ENCODE data around the gene ZNF672. TPM values are rescaled to one million over a fixed set of nuclear protein-coding genes. Genes with fewer than 3 reads are reported as not detected.

ZNF672 gene
- total RNA-seq, 1 donor from 2014 or later = 29.8 TPM

DNA sequence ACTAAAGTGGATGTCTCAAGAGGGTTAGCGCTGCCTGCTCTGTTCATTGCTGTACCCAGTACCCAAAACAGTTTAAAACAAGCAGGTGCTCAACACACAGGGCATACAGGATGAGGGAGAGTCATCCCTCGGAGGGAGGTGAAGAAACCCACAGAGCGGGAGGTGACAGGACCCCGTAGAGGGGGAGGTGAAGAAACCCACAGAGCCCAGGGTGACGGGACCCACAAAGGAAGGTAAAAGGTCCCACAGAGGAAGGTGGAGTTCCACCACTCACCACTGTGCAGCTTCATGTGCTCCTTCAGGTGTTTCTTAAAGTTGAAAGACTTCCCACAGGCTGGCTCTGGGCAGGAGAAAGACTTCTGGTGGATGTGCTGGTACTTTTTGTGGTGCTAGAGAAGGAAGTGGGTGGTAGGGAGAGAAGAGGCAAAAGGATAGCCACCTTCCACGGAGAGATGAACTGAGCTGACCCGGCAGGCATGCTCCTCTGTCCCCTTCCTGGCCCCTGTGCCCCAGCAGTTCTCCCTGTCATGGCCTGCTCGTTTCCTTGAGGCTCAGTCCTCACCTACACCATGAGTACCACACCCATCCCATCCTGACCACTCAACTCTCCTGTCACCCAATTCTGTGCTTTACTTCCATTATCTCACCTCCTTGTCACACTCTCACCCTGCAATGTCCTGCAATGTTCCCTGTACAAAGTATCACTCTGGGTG is 15.8 kb downstream of the ZNF672 start:
- DNase-seq (ENCODE audit: low spot score) = no peak
- Mint-ChIP-seq H3K4me3 (ENCODE audit: unreplicated experiment) (peak overlapping the region; percentile 27), H3K27me3 (ENCODE audit: unreplicated experiment) (peaks cover 7% of the 10 kb centered on the region), H3K9me3 (ENCODE audit: unreplicated experiment) (no peaks in the 10 kb centered on the region), H3K4me1 (ENCODE audit: unreplicated experiment) (peaks cover 3% of the 10 kb centered on the region), H3K27ac (ENCODE audit: unreplicated experiment) (no peak overlapping the region), H3K36me3 (ENCODE audit: low read depth, unreplicated experiment) (peaks cover 34% of the 10 kb centered on the region)
- TF ChIP-seq, protein P1, sequence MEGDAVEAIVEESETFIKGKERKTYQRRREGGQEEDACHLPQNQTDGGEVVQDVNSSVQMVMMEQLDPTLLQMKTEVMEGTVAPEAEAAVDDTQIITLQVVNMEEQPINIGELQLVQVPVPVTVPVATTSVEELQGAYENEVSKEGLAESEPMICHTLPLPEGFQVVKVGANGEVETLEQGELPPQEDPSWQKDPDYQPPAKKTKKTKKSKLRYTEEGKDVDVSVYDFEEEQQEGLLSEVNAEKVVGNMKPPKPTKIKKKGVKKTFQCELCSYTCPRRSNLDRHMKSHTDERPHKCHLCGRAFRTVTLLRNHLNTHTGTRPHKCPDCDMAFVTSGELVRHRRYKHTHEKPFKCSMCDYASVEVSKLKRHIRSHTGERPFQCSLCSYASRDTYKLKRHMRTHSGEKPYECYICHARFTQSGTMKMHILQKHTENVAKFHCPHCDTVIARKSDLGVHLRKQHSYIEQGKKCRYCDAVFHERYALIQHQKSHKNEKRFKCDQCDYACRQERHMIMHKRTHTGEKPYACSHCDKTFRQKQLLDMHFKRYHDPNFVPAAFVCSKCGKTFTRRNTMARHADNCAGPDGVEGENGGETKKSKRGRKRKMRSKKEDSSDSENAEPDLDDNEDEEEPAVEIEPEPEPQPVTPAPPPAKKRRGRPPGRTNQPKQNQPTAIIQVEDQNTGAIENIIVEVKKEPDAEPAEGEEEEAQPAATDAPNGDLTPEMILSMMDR (IDR thresholded peaks at IDR 0.05; ENCODE audit: unreplicated experiment) = no peak

DNA sequence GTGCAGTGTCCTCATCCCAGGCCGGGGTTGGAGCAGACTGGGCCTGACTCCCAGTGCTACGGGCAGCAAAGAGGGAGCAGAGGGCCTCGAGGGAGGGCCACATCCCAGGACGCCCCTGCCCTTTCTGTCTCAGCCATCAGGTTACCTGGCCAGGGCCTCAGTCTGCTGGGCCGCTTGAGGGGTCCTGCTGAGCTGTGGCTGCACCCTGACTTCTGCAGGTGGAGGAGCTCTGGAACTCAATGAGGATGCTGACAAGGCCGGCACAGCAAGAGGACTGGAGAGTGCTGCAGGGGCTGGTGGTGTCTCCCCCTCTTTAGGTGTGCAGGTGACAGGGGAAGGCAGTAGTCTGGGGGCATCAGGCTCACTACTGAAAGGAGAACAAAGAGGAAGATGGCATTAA is 17.6 kb downstream of the ZNF672 start:
- DNase-seq (ENCODE audit: low spot score) = no peak
- TF ChIP-seq, protein P1 (IDR thresholded peaks at IDR 0.05; ENCODE audit: unreplicated experiment) = no peak
- peaks cover 13% of the 10 kb centered on the region for H3K4me1 Mint-ChIP-seq (ENCODE audit: unreplicated experiment)
- no peak overlapping the region for H3K27ac Mint-ChIP-seq (ENCODE audit: unreplicated experiment)
- H3K4me3 Mint-ChIP-seq (ENCODE audit: unreplicated experiment) = no peak overlapping the region
- H3K27me3 Mint-ChIP-seq (ENCODE audit: unreplicated experiment) = peaks cover 12% of the 10 kb centered on the region
- H3K9me3 Mint-ChIP-seq (ENCODE audit: unreplicated experiment) = no peaks in the 10 kb centered on the region
- peaks cover 38% of the 10 kb centered on the region for H3K36me3 Mint-ChIP-seq (ENCODE audit: low read depth, unreplicated experiment)

DNA sequence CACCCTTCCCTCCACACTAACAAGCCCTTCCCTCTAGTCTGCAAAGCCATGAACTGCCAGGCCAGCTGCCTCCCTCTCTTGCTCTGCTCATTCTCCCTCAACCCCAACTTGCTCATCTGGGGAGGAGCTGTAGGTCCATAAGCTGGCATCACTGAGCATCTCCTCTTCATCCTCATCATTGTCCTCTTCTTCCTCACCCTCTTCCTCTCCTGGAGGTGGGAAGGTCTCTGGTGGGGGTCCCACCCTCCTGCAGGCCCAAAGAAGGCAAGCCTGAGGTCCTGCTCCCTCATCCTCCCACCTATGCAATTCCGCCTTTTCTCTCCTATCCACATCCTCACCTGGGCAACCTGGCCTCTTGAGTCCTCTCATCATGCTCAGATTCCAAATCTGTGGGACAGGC is 18.2 kb downstream of the ZNF672 start:
- peaks cover 12% of the 10 kb centered on the region for H3K27me3 Mint-ChIP-seq (ENCODE audit: unreplicated experiment)
- no peak overlapping the region for H3K4me3 Mint-ChIP-seq (ENCODE audit: unreplicated experiment)
- no peak overlapping the region for H3K27ac Mint-ChIP-seq (ENCODE audit: unreplicated experiment)
- no peak for DNase-seq (ENCODE audit: low spot score)
- H3K36me3 Mint-ChIP-seq (ENCODE audit: low read depth, unreplicated experiment) = peaks cover 39% of the 10 kb centered on the region
- H3K4me1 Mint-ChIP-seq (ENCODE audit: unreplicated experiment) = peaks cover 13% of the 10 kb centered on the region
- TF ChIP-seq, protein P1 (IDR thresholded peaks at IDR 0.05; ENCODE audit: unreplicated experiment) = no peak
- no peaks in the 10 kb centered on the region for H3K9me3 Mint-ChIP-seq (ENCODE audit: unreplicated experiment)

DNA sequence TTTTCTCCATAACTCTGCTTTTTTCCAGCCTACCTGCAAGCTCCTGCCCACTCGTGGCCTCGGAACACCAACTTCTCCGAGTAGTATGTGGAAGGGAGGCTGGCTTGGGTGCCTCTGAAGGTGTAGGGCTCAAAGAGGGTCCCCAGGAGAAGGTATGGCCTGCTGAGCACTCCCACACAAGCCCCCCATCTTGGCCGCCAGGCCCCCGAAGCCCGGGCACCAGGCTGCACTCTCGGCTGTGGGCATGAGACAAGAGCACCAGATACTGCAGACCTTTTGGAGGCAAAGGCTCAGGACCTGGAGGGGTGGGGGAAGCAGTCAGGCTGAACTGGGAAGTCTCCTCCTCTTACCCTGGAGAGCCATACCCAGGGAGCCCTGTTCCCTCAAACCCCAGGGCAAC is 19.2 kb downstream of the ZNF672 start:
- peaks cover 13% of the 10 kb centered on the region for H3K4me1 Mint-ChIP-seq (ENCODE audit: unreplicated experiment)
- H3K27ac Mint-ChIP-seq (ENCODE audit: unreplicated experiment) = no peak overlapping the region
- peak overlapping the region; percentile 92 for H3K4me3 Mint-ChIP-seq (ENCODE audit: unreplicated experiment)

DNA sequence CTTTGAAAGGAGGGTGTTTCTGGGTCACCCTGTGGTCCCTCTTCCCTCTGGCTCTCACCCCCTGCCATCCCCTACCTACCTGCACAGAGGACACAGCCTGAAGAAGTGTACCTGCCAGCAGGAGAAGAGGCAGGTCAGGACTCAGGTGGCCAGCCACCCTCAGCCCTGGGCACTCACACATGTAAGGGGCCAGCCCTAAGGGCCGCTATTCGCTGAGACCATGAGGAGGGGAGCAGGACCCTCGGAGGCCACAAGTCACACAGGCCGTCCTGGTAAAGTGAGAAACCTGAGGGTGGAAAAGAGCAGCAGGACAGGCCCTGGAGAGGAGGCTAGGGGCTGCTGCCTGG is 19.7 kb downstream of the ZNF672 start:
- H3K4me1 Mint-ChIP-seq (ENCODE audit: unreplicated experiment) = peaks cover 16% of the 10 kb centered on the region
- peak overlapping the region; percentile 92 for H3K4me3 Mint-ChIP-seq (ENCODE audit: unreplicated experiment)
- H3K9me3 Mint-ChIP-seq (ENCODE audit: unreplicated experiment) = no peaks in the 10 kb centered on the region
- H3K36me3 Mint-ChIP-seq (ENCODE audit: low read depth, unreplicated experiment) = peaks cover 43% of the 10 kb centered on the region
- TF ChIP-seq, protein P1 (IDR thresholded peaks at IDR 0.05; ENCODE audit: unreplicated experiment) = no peak
- no peak overlapping the region for H3K27ac Mint-ChIP-seq (ENCODE audit: unreplicated experiment)
- H3K27me3 Mint-ChIP-seq (ENCODE audit: unreplicated experiment) = peaks cover 15% of the 10 kb centered on the region
- DNase-seq (ENCODE audit: low spot score) = no peak

More for the DNA sequence above, 19.2 kb downstream of the ZNF672 start:
- TF ChIP-seq, protein P1 (IDR thresholded peaks at IDR 0.05; ENCODE audit: unreplicated experiment) = no peak
- no peak for DNase-seq (ENCODE audit: low spot score)
- H3K36me3 Mint-ChIP-seq (ENCODE audit: low read depth, unreplicated experiment) = peaks cover 40% of the 10 kb centered on the region
- no peaks in the 10 kb centered on the region for H3K9me3 Mint-ChIP-seq (ENCODE audit: unreplicated experiment)
- peaks cover 12% of the 10 kb centered on the region for H3K27me3 Mint-ChIP-seq (ENCODE audit: unreplicated experiment)
